ENCODE data around the gene TRIM27.
"Not testable (repeated sequence)": the region's sequence is repeated elsewhere in the genome, so short reads cannot be mapped to it uniquely, and the experiment has no call there.

The TRIM27 gene

GRCh38 chr6:28892525-28892924, 31.3 kb downstream of the TRIM27 start:
- no peaks in the 10 kb centered on the region for H3K27me3 ChIP-seq (ENCODE audit: control insufficient read depth in 1 of 2, insufficient read depth in 2 of 2, low read length in 2 of 2)
- H3K4me3 ChIP-seq (ENCODE audit: low read depth in 1 of 2, low read length in 2 of 2): no peak overlapping the region
- H3K9ac ChIP-seq (ENCODE audit: low read length): no peak overlapping the region
- peaks cover 3% of the 10 kb centered on the region for H3K4me1 ChIP-seq (ENCODE audit: insufficient read depth, low read length)
- H3K27ac ChIP-seq (ENCODE audit: low read depth, low read length): no peak overlapping the region
- no peaks in the 10 kb centered on the region for H3K36me3 ChIP-seq (ENCODE audit: insufficient read depth, low read length)
- H3K9me3 ChIP-seq (ENCODE audit: low read length): no peaks in the 10 kb centered on the region

GRCh38 chr6:28887796-28888496, 35.8 kb downstream of the TRIM27 start:
- Histone ChIP-seq H3K4me1 (ENCODE audit: insufficient read depth, low read length) (no peaks in the 10 kb centered on the region), H3K9ac (ENCODE audit: low read length) (no peak overlapping the region), H3K36me3 (ENCODE audit: insufficient read depth, low read length) (no peaks in the 10 kb centered on the region), H3K4me3 (ENCODE audit: low read depth in 1 of 2, low read length in 2 of 2) (no peak overlapping the region), H3K27me3 (ENCODE audit: control insufficient read depth in 1 of 2, insufficient read depth in 2 of 2, low read length in 2 of 2) (no peaks in the 10 kb centered on the region), H3K27ac (ENCODE audit: low read depth, low read length) (no peak overlapping the region), H3K9me3 (ENCODE audit: low read length) (no peaks in the 10 kb centered on the region)

- no peaks in the 10 kb centered on the region for H3K9me3 ChIP-seq (ENCODE audit: low read length)
- H3K4me3 ChIP-seq (ENCODE audit: low read depth in 1 of 2, low read length in 2 of 2): no peak overlapping the region
- no peak overlapping the region for H3K27ac ChIP-seq (ENCODE audit: low read depth, low read length)
- no peaks in the 10 kb centered on the region for H3K4me1 ChIP-seq (ENCODE audit: insufficient read depth, low read length)
- no peaks in the 10 kb centered on the region for H3K36me3 ChIP-seq (ENCODE audit: insufficient read depth, low read length)
- no peak overlapping the region for H3K9ac ChIP-seq (ENCODE audit: low read length)
- no peaks in the 10 kb centered on the region for H3K27me3 ChIP-seq (ENCODE audit: control insufficient read depth in 1 of 2, insufficient read depth in 2 of 2, low read length in 2 of 2)
These were observed 37.7 kb downstream of the TRIM27 start for GRCh38 chr6:28886079-28886439.

- Histone ChIP-seq H3K27ac (ENCODE audit: low read depth, low read length) (no peak overlapping the region), H3K4me1 (ENCODE audit: insufficient read depth, low read length) (no peaks in the 10 kb centered on the region), H3K27me3 (ENCODE audit: control insufficient read depth in 1 of 2, insufficient read depth in 2 of 2, low read length in 2 of 2) (no peaks in the 10 kb centered on the region), H3K9ac (ENCODE audit: low read length) (no peak overlapping the region), H3K4me3 (ENCODE audit: low read depth in 1 of 2, low read length in 2 of 2) (no peak overlapping the region), H3K9me3 (ENCODE audit: low read length) (no peaks in the 10 kb centered on the region), H3K36me3 (ENCODE audit: insufficient read depth, low read length) (no peaks in the 10 kb centered on the region)
These were observed 39.2 kb downstream of the TRIM27 start for GRCh38 chr6:28884423-28885131.

GRCh38 chr6:28880894-28881780, 42.6 kb downstream of the TRIM27 start:
- no peaks in the 10 kb centered on the region for H3K27me3 ChIP-seq (ENCODE audit: control insufficient read depth in 1 of 2, insufficient read depth in 2 of 2, low read length in 2 of 2)
- H3K4me3 ChIP-seq (ENCODE audit: low read depth in 1 of 2, low read length in 2 of 2): peak overlapping the region; percentile 24 to 65
- H3K9me3 ChIP-seq (ENCODE audit: low read length): no peaks in the 10 kb centered on the region
- no peaks in the 10 kb centered on the region for H3K4me1 ChIP-seq (ENCODE audit: insufficient read depth, low read length)
- H3K9ac ChIP-seq (ENCODE audit: low read length): peak overlapping the region; percentile 18
- H3K27ac ChIP-seq (ENCODE audit: low read depth, low read length): no peak overlapping the region
- no peaks in the 10 kb centered on the region for H3K36me3 ChIP-seq (ENCODE audit: insufficient read depth, low read length)

- Histone ChIP-seq H3K9me3 (ENCODE audit: low read length) (no peaks in the 10 kb centered on the region), H3K27me3 (ENCODE audit: control insufficient read depth in 1 of 2, insufficient read depth in 2 of 2, low read length in 2 of 2) (no peaks in the 10 kb centered on the region), H3K27ac (ENCODE audit: low read depth, low read length) (no peak overlapping the region), H3K9ac (ENCODE audit: low read length) (peak overlapping the region; percentile 18), H3K4me1 (ENCODE audit: insufficient read depth, low read length) (no peaks in the 10 kb centered on the region), H3K4me3 (ENCODE audit: low read depth in 1 of 2, low read length in 2 of 2) (peak overlapping the region; percentile 24 to 65), H3K36me3 (ENCODE audit: insufficient read depth, low read length) (no peaks in the 10 kb centered on the region)
These were observed 43.3 kb downstream of the TRIM27 start for GRCh38 chr6:28880519-28880893.

- Histone ChIP-seq H3K4me3 (ENCODE audit: low read depth in 1 of 2, low read length in 2 of 2) (no peak overlapping the region), H3K9ac (ENCODE audit: low read length) (no peak overlapping the region), H3K27ac (ENCODE audit: low read depth, low read length) (no peak overlapping the region), H3K27me3 (ENCODE audit: control insufficient read depth in 1 of 2, insufficient read depth in 2 of 2, low read length in 2 of 2) (no peaks in the 10 kb centered on the region), H3K4me1 (ENCODE audit: insufficient read depth, low read length) (no peaks in the 10 kb centered on the region), H3K9me3 (ENCODE audit: low read length) (no peaks in the 10 kb centered on the region), H3K36me3 (ENCODE audit: insufficient read depth, low read length) (no peaks in the 10 kb centered on the region)
These were observed 47.1 kb downstream of the TRIM27 start for GRCh38 chr6:28876710-28877109.

- Histone ChIP-seq H3K27ac (ENCODE audit: low read depth, low read length) (no peak overlapping the region), H3K4me3 (ENCODE audit: low read depth in 1 of 2, low read length in 2 of 2) (no peak overlapping the region), H3K9me3 (ENCODE audit: low read length) (no peaks in the 10 kb centered on the region), H3K36me3 (ENCODE audit: insufficient read depth, low read length) (no peaks in the 10 kb centered on the region), H3K4me1 (ENCODE audit: insufficient read depth, low read length) (no peaks in the 10 kb centered on the region), H3K27me3 (ENCODE audit: control insufficient read depth in 1 of 2, insufficient read depth in 2 of 2, low read length in 2 of 2) (no peaks in the 10 kb centered on the region), H3K9ac (ENCODE audit: low read length) (no peak overlapping the region)
These were observed 48.5 kb downstream of the TRIM27 start for GRCh38 chr6:28875191-28875747.

- H3K4me1 ChIP-seq (ENCODE audit: insufficient read depth, low read length); H3K4me3 ChIP-seq (ENCODE audit: low read depth in 1 of 2, low read length in 2 of 2); H3K36me3 ChIP-seq (ENCODE audit: insufficient read depth, low read length); H3K9ac ChIP-seq (ENCODE audit: low read length); H3K9me3 ChIP-seq (ENCODE audit: low read length); H3K27ac ChIP-seq (ENCODE audit: low read depth, low read length); H3K27me3 ChIP-seq (ENCODE audit: control insufficient read depth in 1 of 2, insufficient read depth in 2 of 2, low read length in 2 of 2): not testable (repeated sequence)
These were observed 51.5 kb downstream of the TRIM27 start for GRCh38 chr6:28872157-28872817.

- Histone ChIP-seq H3K4me1 (ENCODE audit: insufficient read depth, low read length) (peaks cover 5% of the 10 kb centered on the region), H3K27ac (ENCODE audit: low read depth, low read length) (no peak overlapping the region), H3K36me3 (ENCODE audit: insufficient read depth, low read length) (no peaks in the 10 kb centered on the region), H3K9me3 (ENCODE audit: low read length) (no peaks in the 10 kb centered on the region), H3K4me3 (ENCODE audit: low read depth in 1 of 2, low read length in 2 of 2) (no peak overlapping the region), H3K9ac (ENCODE audit: low read length) (no peak overlapping the region), H3K27me3 (ENCODE audit: control insufficient read depth in 1 of 2, insufficient read depth in 2 of 2, low read length in 2 of 2) (no peaks in the 10 kb centered on the region)
These were observed 52.2 kb downstream of the TRIM27 start for GRCh38 chr6:28871335-28872156.

Measured in muscle layer of colon (tissue), 2 donors.